HepG2 (cell line): ENCODE results near the gene YPEL3. TPM values are rescaled to one million over a fixed set of nuclear protein-coding genes. Genes with fewer than 3 reads are reported as not detected.
A peak's percentile ranks its signal among the peaks of the same experiment; 100 is the strongest.

Experiments used
- CERS6 ChIP-seq: sonication (generic); formaldehyde crosslinking; IDR thresholded peaks from 2 replicates; pipeline ENCODE4 v1.5.0; 2020; ENCODE audit warnings: missing genetic modification reagents
- EEA1 ChIP-seq: sonication (generic); formaldehyde crosslinking; IDR thresholded peaks from 2 replicates; pipeline ENCODE4 v1.5.1; 2020; ENCODE audit warnings: mild to moderate bottlenecking, missing genetic modification reagents, borderline replicate concordance
- GRHL1 ChIP-seq: sonication (generic); formaldehyde crosslinking; conservative IDR thresholded peaks from 2 replicates; pipeline ENCODE4 v1.8.0; 2022; ENCODE audit warnings: missing genetic modification reagents
- GTF3A ChIP-seq: sonication (generic); formaldehyde crosslinking; conservative IDR thresholded peaks from 2 replicates; pipeline ENCODE4 v1.4.0; 2020; ENCODE audit warnings: mild to moderate bottlenecking, missing genetic modification reagents
- HNRNPLL ChIP-seq: fragments of 200-400 bp; formaldehyde crosslinking; IDR thresholded peaks from 2 replicates; pipeline ENCODE4 v1.6.1; 2017; ENCODE audit warnings: mild to moderate bottlenecking, low read depth, low read length; ENCODE audit not compliant: poor library complexity, severe bottlenecking
- MATR3 ChIP-seq: sonication (generic); formaldehyde crosslinking; IDR thresholded peaks from 2 replicates; pipeline ENCODE4 v1.4.0; 2020; ENCODE audit warnings: missing genetic modification reagents
- MXD4 ChIP-seq: IDR thresholded peaks from 2 replicates; pipeline ENCODE4 v1.6.1; 2016; ENCODE audit warnings: mild to moderate bottlenecking, missing biosample characterization, missing genetic modification reagents
- PHF8 ChIP-seq: sonication (generic); formaldehyde crosslinking; IDR thresholded peaks from 2 replicates; pipeline ENCODE4 v1.5.0; 2020; ENCODE audit warnings: missing genetic modification reagents
- RFXAP ChIP-seq: sonication (generic); formaldehyde crosslinking; IDR thresholded peaks from 2 replicates; pipeline ENCODE4 v1.4.0; 2020; ENCODE audit warnings: missing genetic modification reagents, borderline replicate concordance
- SMAD1 ChIP-seq: sonication (generic); formaldehyde crosslinking; IDR thresholded peaks from 2 replicates; pipeline ENCODE4 v1.4.0; 2020; ENCODE audit warnings: missing genetic modification reagents, low read depth, mild to moderate bottlenecking, borderline replicate concordance
- SPEN ChIP-seq: sonication (generic); formaldehyde crosslinking; IDR thresholded peaks from 2 replicates; pipeline ENCODE4 v1.5.1; 2020; ENCODE audit warnings: low read depth, mild to moderate bottlenecking, missing genetic modification reagents
- TARDBP ChIP-seq: sonication (generic); formaldehyde crosslinking; IDR thresholded peaks from 2 replicates; pipeline ENCODE4 v1.8.0; 2022; ENCODE audit warnings: mild to moderate bottlenecking, missing genetic modification reagents
- ZFP41 ChIP-seq: sonication (generic); formaldehyde crosslinking; IDR thresholded peaks from 2 replicates; pipeline ENCODE4 v1.4.0; 2020; ENCODE audit warnings: mild to moderate bottlenecking, missing genetic modification reagents, borderline replicate concordance
- ZFP90 ChIP-seq: sonication (generic); formaldehyde crosslinking; IDR thresholded peaks from 2 replicates; pipeline ENCODE4 v1.8.0; 2022; ENCODE audit warnings: missing genetic modification reagents, mild to moderate bottlenecking, inconsistent platforms, borderline replicate concordance
- ZFY ChIP-seq: sonication (generic); formaldehyde crosslinking; IDR thresholded peaks from 2 replicates; pipeline ENCODE4 v1.4.0; 2020; ENCODE audit warnings: missing genetic modification reagents
- ZNF326 ChIP-seq: sonication (generic); formaldehyde crosslinking; IDR thresholded peaks from 2 replicates; pipeline ENCODE4 v1.4.0; 2020; ENCODE audit warnings: missing genetic modification reagents, borderline replicate concordance
- ZNF350 ChIP-seq: sonication (generic); formaldehyde crosslinking; IDR thresholded peaks from 2 replicates; pipeline ENCODE4 v1.4.0; 2020; ENCODE audit warnings: mild to moderate bottlenecking, low read depth, missing genetic modification reagents, borderline replicate concordance
- ZNF451 ChIP-seq: sonication (generic); formaldehyde crosslinking; IDR thresholded peaks from 2 replicates; pipeline ENCODE4 v1.5.0; 2020; ENCODE audit warnings: mild to moderate bottlenecking, missing genetic modification reagents
- ZNF572 ChIP-seq: sonication (generic); formaldehyde crosslinking; IDR thresholded peaks from 2 replicates; pipeline ENCODE4 v1.5.1; 2020; ENCODE audit warnings: mild to moderate bottlenecking, missing genetic modification reagents
- ZNF7 ChIP-seq: IDR thresholded peaks from 2 replicates; pipeline ENCODE4 v1.6.1; 2016; ENCODE audit warnings: missing biosample characterization, missing genetic modification reagents
- ZNF710 ChIP-seq: sonication (generic); formaldehyde crosslinking; IDR thresholded peaks from 2 replicates; pipeline ENCODE4 v1.5.0; 2020; ENCODE audit warnings: mild to moderate bottlenecking, missing genetic modification reagents, borderline replicate concordance
- ZSCAN9 ChIP-seq: IDR thresholded peaks from 2 replicates; pipeline ENCODE4 v1.6.1; 2016; ENCODE audit warnings: borderline replicate concordance
- polyA plus RNA-seq, 8 experiments: library from polyadenylated mRNA; depleted of rRNA in 3 of 8; stranded (reverse) in 7 of 8; unstranded in 1 of 8; fragments of >200 nt; fragmentation: Illumina TruSeq in 4 of 8; extraction: Trizol in 4 of 8; gene quantifications; 2 replicates each; pipeline versions ENCODE4 v1.2.1 to v1.2.3, GENCODE V29; 2011 to 2016; ENCODE audit warnings: low read depth in 4 of 8, missing spikeins in 1 of 8, mixed read lengths in 1 of 8; ENCODE audit not compliant: insufficient read depth in 1 of 8
- total RNA-seq, 5 experiments: library from RNA; depleted of rRNA; stranded (reverse); fragments of >200 nt; fragmentation: Illumina TruSeq; extraction: Trizol; gene quantifications; 2 replicates each; pipeline ENCODE4 v1.2.3, GENCODE V29; 2016; ENCODE audit warnings: low read depth in 1 of 5
- TF ChIP-seq, protein P1 (sequence below): sonication (generic); formaldehyde crosslinking; IDR thresholded peaks from 2 replicates; pipeline ENCODE4 v1.5.0; 2020; ENCODE audit warnings: missing genetic modification reagents, mild to moderate bottlenecking, borderline replicate concordance

YPEL3 gene
- total and polyA plus RNA-seq, 2 of the 13 experiments (the other 11 are each of a cell fraction or from before 2014, with no cell fraction given), result 5.4 to 47.0 TPM

DNA sequence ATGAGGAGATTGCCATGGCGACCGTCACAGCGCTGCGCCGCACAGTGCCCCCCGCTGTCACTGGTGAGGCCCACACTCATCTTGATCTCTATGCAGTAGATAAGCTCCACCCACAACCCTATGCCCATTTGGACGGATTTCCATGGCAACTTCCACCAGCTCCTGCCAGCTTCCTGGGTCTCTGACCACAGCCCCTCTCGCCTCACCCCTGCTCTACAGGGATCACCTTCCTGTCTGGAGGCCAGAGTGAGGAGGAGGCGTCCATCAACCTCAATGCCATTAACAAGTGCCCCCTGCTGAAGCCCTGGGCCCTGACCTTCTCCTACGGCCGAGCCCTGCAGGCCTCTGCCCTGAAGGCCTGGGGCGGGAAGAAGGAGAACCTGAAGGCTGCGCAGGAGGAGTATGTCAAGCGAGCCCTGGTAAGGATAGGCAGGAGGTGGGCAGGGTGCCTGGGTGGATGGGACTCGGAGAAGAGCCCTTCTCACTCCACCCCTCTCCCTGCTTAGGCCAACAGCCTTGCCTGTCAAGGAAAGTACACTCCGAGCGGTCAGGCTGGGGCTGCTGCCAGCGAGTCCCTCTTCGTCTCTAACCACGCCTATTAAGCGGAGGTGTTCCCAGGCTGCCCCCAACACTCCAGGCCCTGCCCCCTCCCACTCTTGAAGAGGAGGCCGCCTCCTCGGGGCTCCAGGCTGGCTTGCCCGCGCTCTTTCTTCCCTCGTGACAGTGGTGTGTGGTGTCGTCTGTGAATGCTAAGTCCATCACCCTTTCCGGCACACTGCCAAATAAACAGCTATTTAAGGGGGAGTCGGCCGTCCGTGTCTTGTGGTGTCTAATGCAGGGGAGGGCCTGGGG, 26.2 kb downstream of the YPEL3 start (continued):
- TF ChIP-seq TARDBP (CRISPR knock-in tag), result no peak
- TF ChIP-seq GRHL1, result no peak
- TF ChIP-seq HNRNPLL, result peak; percentile 28
- no peak for TF ChIP-seq ZFP90 (CRISPR knock-in tag)
- no peak for TF ChIP-seq GTF3A (CRISPR knock-in tag)
- no peak for TF ChIP-seq MATR3 (CRISPR knock-in tag)
- TF ChIP-seq ZFY (CRISPR knock-in tag), result 0 out of 2 replicates have a peak, but pooled peaks have one; percentile 28
- TF ChIP-seq PHF8, result 0 out of 2 replicates have a peak, but pooled peaks have one; percentile 6
- peak; percentile 40; the same call in 1 of the 2 replicates for TF ChIP-seq ZNF350 (CRISPR knock-in tag)
- TF ChIP-seq, protein P1, sequence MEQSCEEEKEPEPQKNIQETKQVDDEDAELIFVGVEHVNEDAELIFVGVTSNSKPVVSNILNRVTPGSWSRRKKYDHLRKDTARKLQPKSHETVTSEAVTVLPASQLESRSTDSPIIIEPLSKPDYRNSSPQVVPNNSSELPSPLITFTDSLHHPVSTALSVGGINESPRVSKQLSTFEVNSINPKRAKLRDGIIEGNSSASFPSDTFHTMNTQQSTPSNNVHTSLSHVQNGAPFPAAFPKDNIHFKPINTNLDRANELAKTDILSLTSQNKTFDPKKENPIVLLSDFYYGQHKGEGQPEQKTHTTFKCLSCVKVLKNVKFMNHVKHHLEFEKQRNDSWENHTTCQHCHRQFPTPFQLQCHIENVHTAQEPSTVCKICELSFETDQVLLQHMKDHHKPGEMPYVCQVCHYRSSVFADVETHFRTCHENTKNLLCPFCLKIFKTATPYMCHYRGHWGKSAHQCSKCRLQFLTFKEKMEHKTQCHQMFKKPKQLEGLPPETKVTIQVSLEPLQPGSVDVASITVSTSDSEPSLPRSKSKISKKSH (CRISPR knock-in tag), result no peak
- peak; percentile 51; the same call in 1 of the 2 replicates for TF ChIP-seq SMAD1 (CRISPR knock-in tag)
- no peak for TF ChIP-seq ZNF710 (CRISPR knock-in tag)
- 0 out of 2 replicates have a peak, but pooled peaks have one; percentile 4 for TF ChIP-seq ZNF451 (CRISPR knock-in tag)
- TF ChIP-seq CERS6 (CRISPR knock-in tag), result no peak
- no peak for TF ChIP-seq SPEN (CRISPR knock-in tag)
- TF ChIP-seq EEA1 (CRISPR knock-in tag), result peak; percentile 64; the same call in 1 of the 2 replicates
- 0 out of 2 replicates have a peak, but pooled peaks have one; percentile 14 for TF ChIP-seq ZNF572 (CRISPR knock-in tag)
- no peak for TF ChIP-seq RFXAP (CRISPR knock-in tag)
- no peak for TF ChIP-seq ZFP41
- TF ChIP-seq ZSCAN9 (CRISPR knock-in tag), result no peak
- no peak for TF ChIP-seq ZNF326 (CRISPR knock-in tag)
- no peak for TF ChIP-seq ZNF7
- peak; percentile 10; the same call in 1 of the 2 replicates for TF ChIP-seq MXD4 (CRISPR knock-in tag)
